Measurements from ENCODE around the gene RNF215. TPM values are rescaled to one million over a fixed set of nuclear protein-coding genes. Genes with fewer than 3 reads are reported as not detected.
A peak's percentile ranks its signal among the peaks of the same experiment; 100 is the strongest.

Gene RNF215
- total and polyA plus RNA-seq, 2 of the 13 experiments (the other 11 are each of a cell fraction or from before 2014, with no cell fraction given) = 5.3 to 6.1 TPM

DNA sequence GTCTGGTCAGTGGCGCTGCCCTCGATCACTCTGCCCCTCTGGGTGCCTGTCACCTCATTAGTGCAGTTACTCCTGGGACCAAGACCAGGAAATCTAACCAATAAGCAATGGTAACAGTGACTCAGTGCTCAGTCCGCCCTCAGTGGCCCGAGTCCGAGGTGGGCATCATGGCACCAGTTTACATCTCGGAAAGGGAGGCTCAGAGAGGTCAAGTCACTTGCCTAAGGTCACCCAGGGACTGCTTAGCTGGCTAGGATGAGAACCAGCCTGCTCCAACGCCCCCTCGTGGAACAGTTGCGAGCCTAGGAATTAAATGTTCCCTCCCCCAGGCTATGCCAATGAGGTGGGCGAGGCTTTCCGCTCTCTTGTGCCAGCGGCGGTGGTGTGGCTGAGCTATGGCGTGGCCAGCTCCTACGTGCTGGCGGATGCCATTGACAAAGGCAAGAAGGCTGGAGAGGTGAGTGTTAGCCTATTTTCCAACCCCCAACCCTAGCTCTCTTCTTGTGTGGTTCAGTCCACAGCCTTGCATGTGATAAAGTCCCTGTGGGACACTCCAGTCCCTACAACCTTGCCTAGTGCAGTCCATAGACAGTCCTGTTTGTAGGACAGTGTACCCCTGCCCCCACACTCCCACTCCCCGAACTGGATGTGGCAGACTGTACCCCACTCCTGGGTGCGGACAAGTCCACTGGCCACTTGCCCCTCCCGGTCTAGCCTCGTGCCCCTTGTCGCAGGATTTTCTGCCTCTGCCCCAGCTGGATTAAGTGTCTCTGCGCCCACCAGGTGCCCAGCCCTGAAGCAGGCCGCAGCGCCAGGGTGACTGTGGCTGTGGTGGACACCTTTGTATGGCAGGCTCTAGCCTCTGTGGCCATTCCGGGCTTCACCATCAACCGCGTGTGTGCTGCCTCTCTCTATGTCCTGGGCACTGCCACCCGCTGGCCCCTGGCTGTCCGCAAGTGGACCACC lies 39.5 kb upstream of the RNF215 start (continued):
- TF ChIP-seq IRF2 (CRISPR knock-in tag; IDR thresholded peaks at IDR 0.05) (no peak), MIER3 (CRISPR knock-in tag; IDR thresholded peaks at IDR 0.05; ENCODE audit: borderline replicate concordance) (0 out of 2 replicates have a peak, but pooled peaks have one; percentile 34), PHF8 (CRISPR knock-in tag; IDR thresholded peaks at IDR 0.05) (no peak), NR2F6 (IDR thresholded peaks at IDR 0.05) (peak; percentile 34; the same call in 1 of the 2 replicates), NR2F6 (CRISPR knock-in tag; IDR thresholded peaks at IDR 0.05) (peak; percentile 47; the same call in 1 of the 2 replicates), TGIF2 (CRISPR knock-in tag; IDR thresholded peaks at IDR 0.05) (no peak), PHF21A (CRISPR knock-in tag; IDR thresholded peaks at IDR 0.05) (no peak), ZSCAN21 (CRISPR knock-in tag; IDR thresholded peaks at IDR 0.05; ENCODE audit: borderline replicate concordance) (no peak), ZBTB38 (CRISPR knock-in tag; IDR thresholded peaks at IDR 0.05) (peak; percentile 29; the same call in 1 of the 2 replicates), MED1 (CRISPR knock-in tag; IDR thresholded peaks at IDR 0.05) (peak; percentile 31; the same call in 1 of the 2 replicates), ZNF891 (CRISPR knock-in tag; IDR thresholded peaks at IDR 0.05) (no peak), ZSCAN31 (CRISPR knock-in tag; IDR thresholded peaks at IDR 0.05; ENCODE audit: low read depth) (no peak), KDM1A (CRISPR knock-in tag; IDR thresholded peaks at IDR 0.05) (peak; percentile 23; the same call in 1 of the 2 replicates), ZC3H4 (CRISPR knock-in tag; IDR thresholded peaks at IDR 0.05; ENCODE audit: borderline replicate concordance) (no peak), HDAC2 (CRISPR knock-in tag; IDR thresholded peaks at IDR 0.05) (peak; percentile 47; the same call in 1 of the 2 replicates), UBTF (CRISPR knock-in tag; IDR thresholded peaks at IDR 0.05) (peak; percentile 8; the same call in 1 of the 2 replicates), SOX6 (IDR thresholded peaks at IDR 0.05) (no peak), SOX6 (CRISPR knock-in tag; IDR thresholded peaks at IDR 0.05) (peak; percentile 12; the same call in 1 of the 2 replicates), FOXA3 (CRISPR knock-in tag; IDR thresholded peaks at IDR 0.05) (peak; percentile 30; the same call in 1 of the 2 replicates), ZNF691 (CRISPR knock-in tag; IDR thresholded peaks at IDR 0.05; ENCODE audit: borderline replicate concordance, low read depth) (no peak; the same call in 1 of the 2 replicates), KDM3A (CRISPR knock-in tag; IDR thresholded peaks at IDR 0.05; ENCODE audit: low read depth) (no peak)
- TF ChIP-seq, protein P1, sequence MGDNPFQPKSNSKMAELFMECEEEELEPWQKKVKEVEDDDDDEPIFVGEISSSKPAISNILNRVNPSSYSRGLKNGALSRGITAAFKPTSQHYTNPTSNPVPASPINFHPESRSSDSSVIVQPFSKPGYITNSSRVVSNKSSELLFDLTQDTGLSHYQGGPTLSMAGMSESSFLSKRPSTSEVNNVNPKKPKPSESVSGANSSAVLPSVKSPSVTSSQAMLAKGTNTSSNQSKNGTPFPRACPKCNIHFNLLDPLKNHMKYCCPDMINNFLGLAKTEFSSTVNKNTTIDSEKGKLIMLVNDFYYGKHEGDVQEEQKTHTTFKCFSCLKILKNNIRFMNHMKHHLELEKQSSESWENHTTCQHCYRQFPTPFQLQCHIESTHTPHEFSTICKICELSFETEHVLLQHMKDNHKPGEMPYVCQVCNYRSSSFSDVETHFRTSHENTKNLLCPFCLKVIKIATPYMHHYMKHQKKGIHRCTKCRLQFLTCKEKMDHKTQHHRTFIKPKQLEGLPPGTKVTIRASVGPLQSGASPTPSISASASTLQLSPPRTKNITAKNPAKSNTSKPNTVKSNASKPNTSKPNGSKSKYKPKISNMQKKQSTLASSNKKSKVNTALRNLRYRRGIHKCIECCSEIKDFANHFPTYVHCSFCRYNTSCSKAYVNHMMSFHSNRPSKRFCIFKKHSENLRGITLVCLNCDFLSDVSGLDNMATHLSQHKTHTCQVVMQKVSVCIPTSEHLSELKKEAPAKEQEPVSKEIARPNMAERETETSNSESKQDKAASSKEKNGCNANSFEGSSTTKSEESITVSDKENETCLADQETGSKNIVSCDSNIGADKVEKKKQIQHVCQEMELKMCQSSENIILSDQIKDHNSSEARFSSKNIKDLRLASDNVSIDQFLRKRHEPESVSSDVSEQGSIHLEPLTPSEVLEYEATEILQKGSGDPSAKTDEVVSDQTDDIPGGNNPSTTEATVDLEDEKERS (CRISPR knock-in tag; IDR thresholded peaks at IDR 0.05) = no peak
- TF ChIP-seq, protein P2, sequence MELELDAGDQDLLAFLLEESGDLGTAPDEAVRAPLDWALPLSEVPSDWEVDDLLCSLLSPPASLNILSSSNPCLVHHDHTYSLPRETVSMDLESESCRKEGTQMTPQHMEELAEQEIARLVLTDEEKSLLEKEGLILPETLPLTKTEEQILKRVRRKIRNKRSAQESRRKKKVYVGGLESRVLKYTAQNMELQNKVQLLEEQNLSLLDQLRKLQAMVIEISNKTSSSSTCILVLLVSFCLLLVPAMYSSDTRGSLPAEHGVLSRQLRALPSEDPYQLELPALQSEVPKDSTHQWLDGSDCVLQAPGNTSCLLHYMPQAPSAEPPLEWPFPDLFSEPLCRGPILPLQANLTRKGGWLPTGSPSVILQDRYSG (CRISPR knock-in tag; IDR thresholded peaks at IDR 0.05) = no peak
